H1 (cell line): ENCODE results near the gene TK2. TPM values are rescaled to one million over a fixed set of nuclear protein-coding genes. Genes with fewer than 3 reads are reported as not detected.
A peak's percentile ranks its signal among the peaks of the same experiment; 100 is the strongest.

ENCODE experiments used
- CTCF ChIA-PET: fragments of 300-600 bp; sonication (Branson Sonifier 250); formaldehyde crosslinking; loops from one replicate; lab custom pipeline; 2021; ENCODE audit not compliant: partially characterized antibody; lab: Charles Lee
- POLR2A ChIA-PET: fragments of 300-600 bp; sonication (Branson Sonifier 250); formaldehyde crosslinking; loops from one replicate; lab custom pipeline; 2021; ENCODE audit warnings: inconsistent platforms; ENCODE audit not compliant: partially characterized antibody; lab: Charles Lee
- DNase-seq, 2 experiments: peaks; one replicate each; pipeline versions ENCODE4 v3.0.0 to v3.0.0-alpha.2; 2010 to 2022; ENCODE audit warnings: low spot score in 2 of 2, low read depth in 1 of 2, mixed read lengths in 1 of 2
- FAIRE-seq: peaks from 2 replicates; lab custom pipeline; 2011; peaks lifted over from hg19 to GRCh38; lab: Jason Lieb, UNC
- H2AFZ ChIP-seq: 2 replicates; pipeline ENCODE4 v1.8.1; 2012; ENCODE audit warnings: low read length, inconsistent platforms
- H2AK5ac ChIP-seq: 2 replicates; pipeline ENCODE4 v1.6.1; 2013; ENCODE audit warnings: low read depth, low read length
- H2BK120ac ChIP-seq: replicated peaks from 2 replicates; pipeline ENCODE3; 2013; ENCODE audit warnings: low read depth, low read length, inconsistent platforms
- H2BK12ac ChIP-seq: 2 replicates; pipeline ENCODE4 v1.6.1; 2013; ENCODE audit warnings: low read depth, low read length
- H2BK15ac ChIP-seq: 2 replicates; pipeline ENCODE4 v1.6.1; 2013; ENCODE audit warnings: low read length
- H2BK20ac ChIP-seq: 2 replicates; pipeline ENCODE4 v1.6.1; 2013; ENCODE audit warnings: low read length
- H2BK5ac ChIP-seq: 2 replicates; pipeline ENCODE4 v1.6.1; 2013; ENCODE audit warnings: low read depth, low read length
- H3K14ac ChIP-seq: 2 replicates; pipeline ENCODE4 v1.6.1; 2013; ENCODE audit warnings: inconsistent platforms; ENCODE audit not compliant: insufficient read length
- H3K18ac ChIP-seq: 2 replicates; pipeline ENCODE4 v1.6.1; 2013; ENCODE audit warnings: low read length; ENCODE audit errors: extremely low read depth
- H3K23ac ChIP-seq: 2 replicates; pipeline ENCODE4 v1.6.1; 2013; ENCODE audit warnings: inconsistent platforms; ENCODE audit not compliant: insufficient read length
- H3K23me2 ChIP-seq: 2 replicates; pipeline ENCODE4 v1.6.1; 2013; ENCODE audit warnings: low read depth, low read length
- H3K27ac ChIP-seq: 2 replicates; pipeline ENCODE4 v1.6.1; 2011; ENCODE audit warnings: low read depth, low read length, inconsistent platforms
- H3K27me3 ChIP-seq, 4 experiments: replicated peaks in 1 of 4; 1 replicate in 1 of 4; 2 replicates in 3 of 4; pipeline versions ENCODE4 v1.6.1 to v1.8.1; 2011 to 2013; ENCODE audit warnings: low read length in 3 of 4, mild to moderate bottlenecking in 3 of 4, inconsistent platforms in 2 of 4, mixed read lengths in 2 of 4, moderate library complexity in 1 of 4; ENCODE audit not compliant: control insufficient read depth in 3 of 4, insufficient read depth in 3 of 4; ENCODE audit errors: extremely low read depth in 1 of 4
- H3K36me3 ChIP-seq, 4 experiments: 2 replicates each; pipeline versions ENCODE4 v1.6.1 to v1.8.1; 2011 to 2013; ENCODE audit warnings: mild to moderate bottlenecking in 4 of 4, low read length in 3 of 4, moderate library complexity in 2 of 4, control low read depth in 1 of 4, inconsistent platforms in 1 of 4; ENCODE audit not compliant: insufficient read depth in 4 of 4, control insufficient read depth in 2 of 4
- H3K4ac ChIP-seq: replicated peaks from 2 replicates; pipeline ENCODE3; 2013; ENCODE audit warnings: low read length, low read depth, mixed read lengths, inconsistent platforms; ENCODE audit not compliant: insufficient read length
- H3K4me1 ChIP-seq, 4 experiments: replicated peaks in 1 of 4; 1 replicate in 1 of 4; 2 replicates in 3 of 4; pipeline versions ENCODE4 v1.6.1 to v1.8.1; 2011 to 2013; ENCODE audit warnings: low read length in 3 of 4, inconsistent platforms in 2 of 4, mixed read lengths in 1 of 4; ENCODE audit not compliant: insufficient read depth in 4 of 4, control insufficient read depth in 3 of 4
- H3K4me2 ChIP-seq, 2 experiments: 2 replicates each; pipeline versions ENCODE4 v1.6.1 to v1.8.1; 2011 to 2013; ENCODE audit warnings: low read depth in 2 of 2, low read length in 2 of 2, control low read depth in 1 of 2, inconsistent platforms in 1 of 2, mild to moderate bottlenecking in 1 of 2; ENCODE audit not compliant: insufficient read depth in 1 of 2
- H3K4me3 ChIP-seq, 4 experiments: fragments of 200-600, 300-600 bp in 1 of 4; sonication (generic), shearing (Covaris generic), sonication (Bioruptor Twin) in 1 of 4; 2 replicates each; pipeline versions ENCODE4 v1.5.1 to v1.8.1; 2011 to 2016; ENCODE audit warnings: low read length in 4 of 4, low read depth in 3 of 4, control low read depth in 2 of 4, inconsistent platforms in 2 of 4, mild to moderate bottlenecking in 2 of 4, mixed read lengths in 1 of 4, moderate library complexity in 1 of 4; ENCODE audit not compliant: insufficient read depth in 2 of 4; ENCODE audit errors: extremely low read depth in 1 of 4
- H3K56ac ChIP-seq: replicated peaks from 2 replicates; pipeline ENCODE3; 2013; ENCODE audit warnings: low read depth, mild to moderate bottlenecking, mixed read lengths, low read length, inconsistent platforms; ENCODE audit not compliant: insufficient read length
- H3K79me1 ChIP-seq: 2 replicates; pipeline ENCODE4 v1.6.1; 2013; ENCODE audit warnings: low read depth, low read length, control low read depth
- H3K79me2 ChIP-seq, 2 experiments: 2 replicates each; pipeline versions ENCODE4 v1.6.1 to v1.8.1; 2012 to 2013; ENCODE audit warnings: low read length in 2 of 2, mild to moderate bottlenecking in 2 of 2, inconsistent platforms in 1 of 2; ENCODE audit not compliant: insufficient read depth in 2 of 2, control insufficient read depth in 1 of 2
- H3K9ac ChIP-seq, 4 experiments: replicated peaks in 1 of 4; 1 replicate in 1 of 4; 2 replicates in 3 of 4; pipeline versions ENCODE4 v1.6.1 to v1.8.1; 2011 to 2013; ENCODE audit warnings: low read depth in 3 of 4, low read length in 3 of 4, control low read depth in 2 of 4, mild to moderate bottlenecking in 2 of 4, moderate library complexity in 2 of 4, inconsistent platforms in 1 of 4; ENCODE audit errors: extremely low read depth in 1 of 4
- H3K9me3 ChIP-seq, 2 experiments: 2 replicates each; pipeline versions ENCODE4 v1.6.1 to v1.8.1; 2012 to 2013; ENCODE audit warnings: mild to moderate bottlenecking in 2 of 2, moderate library complexity in 2 of 2, control low read depth in 1 of 2, inconsistent platforms in 1 of 2, low read depth in 1 of 2, low read length in 1 of 2, mixed read lengths in 1 of 2; ENCODE audit not compliant: insufficient read depth in 2 of 2
- H4K20me1 ChIP-seq, 2 experiments: replicated peaks in 1 of 2; 2 replicates each; pipeline versions ENCODE3 to v1.8.1; 2011 to 2013; ENCODE audit warnings: inconsistent platforms in 2 of 2, low read length in 2 of 2, mild to moderate bottlenecking in 1 of 2; ENCODE audit not compliant: insufficient read depth in 2 of 2, control insufficient read depth in 1 of 2
- H4K5ac ChIP-seq: 2 replicates; pipeline ENCODE4 v1.6.1; 2013; ENCODE audit warnings: low read length, low read depth, mixed read lengths, inconsistent platforms; ENCODE audit not compliant: insufficient read length
- H4K8ac ChIP-seq: 2 replicates; pipeline ENCODE4 v1.8.0; 2013; ENCODE audit warnings: mild to moderate bottlenecking, moderate library complexity, low read length, inconsistent platforms; ENCODE audit not compliant: insufficient read depth; ENCODE audit errors: extremely low read depth
- H4K91ac ChIP-seq: replicated peaks from 2 replicates; pipeline ENCODE3; 2013; ENCODE audit warnings: low read length, mixed read lengths, inconsistent platforms; ENCODE audit not compliant: insufficient read length
- BACH1 ChIP-seq: IDR thresholded peaks from 2 replicates; pipeline ENCODE4 v1.6.1; 2012; ENCODE audit warnings: low read length, improper control_type of control experiment
- BCL11A ChIP-seq, 2 experiments: IDR thresholded peaks; one replicate each; pipeline ENCODE4 v1.6.1; 2011; ENCODE audit warnings: low read depth in 2 of 2, low read length in 2 of 2, mild to moderate bottlenecking in 2 of 2
- CEBPB ChIP-seq: IDR thresholded peaks from 2 replicates; pipeline ENCODE4 v1.6.1; 2012; ENCODE audit warnings: low read depth, low read length
- EP300 ChIP-seq, 2 experiments: IDR thresholded peaks; 1 replicate in 1 of 2; 2 replicates in 1 of 2; pipeline ENCODE4 v1.6.1; 2011 to 2012; ENCODE audit warnings: low read depth in 2 of 2, low read length in 2 of 2, mild to moderate bottlenecking in 2 of 2, borderline replicate concordance in 1 of 2, inconsistent platforms in 1 of 2, moderate library complexity in 1 of 2
- MAFK ChIP-seq: IDR thresholded peaks from 2 replicates; pipeline ENCODE4 v1.6.1; 2012; ENCODE audit warnings: low read depth, mild to moderate bottlenecking, improper control_type of control experiment, low read length
- SIN3A ChIP-seq, 2 experiments: IDR thresholded peaks in 1 of 2; conservative IDR thresholded peaks in 1 of 2; 2 replicates each; pipeline ENCODE4 v1.6.1; 2011 to 2012; ENCODE audit warnings: low read length in 2 of 2, improper control_type of control experiment in 1 of 2, low read depth in 1 of 2, mild to moderate bottlenecking in 1 of 2
- TBP ChIP-seq: IDR thresholded peaks from 2 replicates; pipeline ENCODE4 v1.6.1; 2011; ENCODE audit warnings: low read depth, low read length, improper control_type of control experiment
- TEAD4 ChIP-seq: IDR thresholded peaks from 2 replicates; pipeline ENCODE4 v1.6.1; 2012; ENCODE audit warnings: low read depth, low read length, inconsistent platforms, mixed read lengths
- WGBS, 2 experiments: shearing (Covaris generic) in 1 of 2; methylation state at CpG; one replicate each; pipeline versions ENCODE4 v1.1.6 to v1.1.7; 2013 to 2015; ENCODE audit warnings: low lambda C conversion rate in 2 of 2, mixed read lengths in 2 of 2, inconsistent platforms in 1 of 2, low coverage in 1 of 2, missing lambda C conversion rate in 1 of 2; ENCODE audit not compliant: insufficient replicate concordance in 2 of 2, insufficient coverage in 1 of 2, insufficient read length in 1 of 2; ENCODE audit errors: extremely low coverage in 1 of 2, missing lambda C conversion rate in 1 of 2; 5-methylcytosine and 5-hydroxymethylcytosine counted together
- polyA plus RNA-seq, 7 experiments: library from polyadenylated mRNA; depleted of rRNA in 3 of 7; stranded (reverse) in 5 of 7; unstranded in 2 of 7; fragments of >200 nt in 5 of 7; fragments of 200-250 nt in 2 of 7; gene quantifications; 1 replicate in 5 of 7; 2 replicates in 1 of 7; 4 replicates in 1 of 7; pipeline versions ENCODE4 v1.2.1 to v1.2.3, GENCODE V29; 2011 to 2013; ENCODE audit warnings: missing spikeins in 2 of 7, mixed read lengths in 2 of 7
- total RNA-seq: library from RNA; stranded (reverse); fragmentation: NEBNext Ultra II Directional; extraction: Animal tissue kit (Norgen Biotek cat#: 25700); gene quantifications from 2 replicates; pipeline ENCODE4 v1.2.1, GENCODE V29; 2021

TK2 gene
- total and polyA plus RNA-seq, 2 of the 8 experiments (the other 6 are each of a cell fraction or from before 2014, with no cell fraction given), result 2.7 to 3.6 TPM

GRCh38 chr16:66495440-66495839 lies 54.5 kb downstream of the TK2 start:
- FAIRE-seq (no peak), DNase-seq (no peak)
- H3K27ac ChIP-seq, result no peak overlapping the region
- no peak overlapping the region for H2BK12ac ChIP-seq
- H3K18ac ChIP-seq, result no peak overlapping the region
- H2AFZ ChIP-seq, result no peak overlapping the region
- H4K91ac ChIP-seq, result no peak overlapping the region
- H3K4ac ChIP-seq, result no peak overlapping the region
- no peak for TF ChIP-seq MAFK
- no peak for TF ChIP-seq BACH1
- TF ChIP-seq CEBPB, result no peak
- no peak for TF ChIP-seq EP300 (IDR thresholded peaks at IDR 0.05; ENCODE audit: borderline replicate concordance in 1 of 2, low read depth in 2 of 2, low read length in 2 of 2)
- no peak for TF ChIP-seq TBP
- TF ChIP-seq SIN3A (conservative IDR thresholded peaks at IDR 0.05 in 1 of 2, IDR thresholded peaks at IDR 0.05 in 1 of 2; ENCODE audit: low read depth in 1 of 2, low read length in 2 of 2), result no peak
- no peak for TF ChIP-seq TEAD4
- no peak for TF ChIP-seq BCL11A (IDR thresholded peaks at IDR 0.05; ENCODE audit: low read depth in 2 of 2, low read length in 2 of 2)
- no peak overlapping the region for H3K4me3 ChIP-seq
- H3K9ac ChIP-seq, result no peak overlapping the region
- H3K4me1 ChIP-seq, result no peaks in the 10 kb centered on the region
- no peak overlapping the region for H4K8ac ChIP-seq
- no peaks in the 10 kb centered on the region for H3K79me1 ChIP-seq
- H2BK5ac ChIP-seq, result no peak overlapping the region
- 0 out of 4 replicates have a peak, but pooled peaks cover 0 to 9% of the 10 kb centered on the region in 2 experiments for H3K9me3 ChIP-seq
- POLR2A ChIA-PET, result no interaction called here
- H3K36me3 ChIP-seq, result no peaks in the 10 kb centered on the region
- H3K56ac ChIP-seq, result no peak overlapping the region
- no peak overlapping the region for H3K4me2 ChIP-seq
- H2BK120ac ChIP-seq, result no peak overlapping the region
- no peaks in the 10 kb centered on the region for H4K20me1 ChIP-seq
- peaks cover 3% of the 10 kb centered on the region; the same call in 1 of the 2 replicates for H3K23me2 ChIP-seq
- H3K23ac ChIP-seq, result no peak overlapping the region
- H3K27me3 ChIP-seq, result no peaks in the 10 kb centered on the region; a peak in 1 of 7 replicates
- H3K14ac ChIP-seq, result no peak overlapping the region
- CTCF ChIA-PET, result no interaction called here
- H2AK5ac ChIP-seq, result 0 out of 2 replicates have a peak overlapping the region, but pooled peaks have one; percentile 24
- H4K5ac ChIP-seq, result no peak overlapping the region
- no peak overlapping the region for H2BK20ac ChIP-seq
- WGBS, 2 experiments, result 87 to 100% methylated on average over 1 to 2 of the region's 2 CpGs
- no peaks in the 10 kb centered on the region for H3K79me2 ChIP-seq
- H2BK15ac ChIP-seq, result no peak overlapping the region
